Measurements from ENCODE around the gene TLR4.

DNA sequence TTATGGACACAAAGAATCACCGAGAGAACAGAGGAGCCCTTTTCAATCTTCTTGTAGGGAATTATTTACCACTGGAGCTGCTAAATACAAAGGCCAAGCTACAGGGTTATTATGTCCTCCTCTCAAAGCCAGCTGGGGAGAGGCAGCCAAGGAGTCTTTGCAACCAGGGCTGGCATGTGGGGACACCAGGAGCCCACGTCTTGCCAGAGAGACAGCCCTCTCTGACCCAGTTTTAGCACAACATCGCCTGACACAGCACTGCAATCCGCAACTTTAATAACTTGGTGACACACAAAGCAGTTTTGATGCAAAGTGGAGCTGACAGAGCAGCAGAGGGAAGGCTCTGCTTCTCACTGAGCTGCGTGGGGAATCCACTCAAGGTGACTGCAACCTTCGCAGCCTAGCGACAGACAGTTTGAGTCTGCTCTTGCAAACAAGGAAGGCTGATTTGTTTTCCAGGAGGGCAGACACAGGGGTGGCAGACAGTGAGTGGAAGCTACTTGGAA, 33.6 kb downstream of the TLR4 start:
- TF ChIP-seq, protein P1, sequence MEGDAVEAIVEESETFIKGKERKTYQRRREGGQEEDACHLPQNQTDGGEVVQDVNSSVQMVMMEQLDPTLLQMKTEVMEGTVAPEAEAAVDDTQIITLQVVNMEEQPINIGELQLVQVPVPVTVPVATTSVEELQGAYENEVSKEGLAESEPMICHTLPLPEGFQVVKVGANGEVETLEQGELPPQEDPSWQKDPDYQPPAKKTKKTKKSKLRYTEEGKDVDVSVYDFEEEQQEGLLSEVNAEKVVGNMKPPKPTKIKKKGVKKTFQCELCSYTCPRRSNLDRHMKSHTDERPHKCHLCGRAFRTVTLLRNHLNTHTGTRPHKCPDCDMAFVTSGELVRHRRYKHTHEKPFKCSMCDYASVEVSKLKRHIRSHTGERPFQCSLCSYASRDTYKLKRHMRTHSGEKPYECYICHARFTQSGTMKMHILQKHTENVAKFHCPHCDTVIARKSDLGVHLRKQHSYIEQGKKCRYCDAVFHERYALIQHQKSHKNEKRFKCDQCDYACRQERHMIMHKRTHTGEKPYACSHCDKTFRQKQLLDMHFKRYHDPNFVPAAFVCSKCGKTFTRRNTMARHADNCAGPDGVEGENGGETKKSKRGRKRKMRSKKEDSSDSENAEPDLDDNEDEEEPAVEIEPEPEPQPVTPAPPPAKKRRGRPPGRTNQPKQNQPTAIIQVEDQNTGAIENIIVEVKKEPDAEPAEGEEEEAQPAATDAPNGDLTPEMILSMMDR (IDR thresholded peaks at IDR 0.05; ENCODE audit: insufficient read depth, low read length, poor library complexity, severe bottlenecking): no peak
- TF ChIP-seq EZH2phosphoT487 (conservative IDR thresholded peaks at IDR 0.05; ENCODE audit: low read length): no peak
